Stimulated activated CD8-positive, alpha-beta memory T cell treated with anti-CD3 and anti-CD28 coated beads, Interleukin-4, amount 100 ng/mL, for 1 hour (primary cell): ENCODE results near the gene JARID2.

Source experiments
- DNase-seq, 2 donors: peaks; one replicate each; pipeline ENCODE4 v3.0.0-alpha.2; 2020; ENCODE audit warnings: low read depth in 2 of 2, low spot score in 1 of 2

Gene JARID2

DNA sequence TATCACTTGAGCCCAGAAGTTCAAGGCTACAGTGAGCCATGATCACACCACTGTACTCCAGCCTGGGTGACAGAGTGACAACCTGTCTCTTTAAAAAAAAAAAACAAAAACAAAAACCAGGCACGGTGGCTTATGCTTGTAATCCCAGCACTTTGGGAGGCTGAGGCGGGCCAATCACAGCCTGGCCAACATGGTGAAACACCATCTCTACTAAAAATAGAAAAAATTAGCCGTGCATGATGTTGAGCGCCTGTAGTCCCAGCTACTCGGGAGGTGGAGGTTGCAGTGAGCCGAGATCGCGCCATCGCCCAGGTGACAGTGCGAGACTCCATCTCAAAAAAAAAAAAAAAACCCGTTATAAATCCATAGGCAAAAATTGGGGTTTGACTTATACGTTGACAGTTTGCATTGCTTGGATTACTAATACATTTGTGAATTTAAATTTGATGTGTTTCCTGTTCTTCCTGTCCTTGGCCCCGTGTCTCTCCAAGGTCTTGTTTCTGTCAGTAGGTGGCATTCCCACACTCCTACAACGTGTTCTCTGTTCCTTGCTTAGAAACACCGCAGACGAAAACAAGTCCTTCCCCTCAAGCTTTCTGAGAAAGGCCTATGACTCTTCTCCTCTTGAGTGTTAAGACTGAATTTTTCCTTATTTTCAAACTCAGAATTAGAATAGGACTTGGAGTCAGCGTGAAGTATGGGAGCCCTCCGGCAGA is 269.9 kb downstream of the JARID2 start:
- no peak for DNase-seq

DNA sequence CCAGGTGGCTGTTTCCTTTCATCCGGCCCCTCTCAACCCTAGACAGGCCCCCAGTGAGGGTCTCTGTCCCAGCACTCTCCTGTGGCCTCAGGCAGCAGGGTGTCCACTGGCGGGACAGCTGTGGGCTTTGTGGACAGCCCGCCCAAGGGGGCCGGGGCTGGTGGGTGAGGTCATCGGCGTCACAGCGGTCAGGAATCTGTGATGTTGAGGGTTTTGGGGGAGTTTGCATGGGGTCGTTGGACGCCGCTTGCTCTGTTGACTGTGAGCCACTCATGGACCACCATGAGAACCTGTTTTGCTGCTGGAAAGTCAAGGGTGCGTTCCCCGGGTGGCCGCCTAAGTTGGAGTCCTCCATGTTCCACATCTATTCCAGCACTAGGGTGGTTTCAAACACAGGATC is 270.5 kb downstream of the JARID2 start:
- DNase-seq, result no peak

DNA sequence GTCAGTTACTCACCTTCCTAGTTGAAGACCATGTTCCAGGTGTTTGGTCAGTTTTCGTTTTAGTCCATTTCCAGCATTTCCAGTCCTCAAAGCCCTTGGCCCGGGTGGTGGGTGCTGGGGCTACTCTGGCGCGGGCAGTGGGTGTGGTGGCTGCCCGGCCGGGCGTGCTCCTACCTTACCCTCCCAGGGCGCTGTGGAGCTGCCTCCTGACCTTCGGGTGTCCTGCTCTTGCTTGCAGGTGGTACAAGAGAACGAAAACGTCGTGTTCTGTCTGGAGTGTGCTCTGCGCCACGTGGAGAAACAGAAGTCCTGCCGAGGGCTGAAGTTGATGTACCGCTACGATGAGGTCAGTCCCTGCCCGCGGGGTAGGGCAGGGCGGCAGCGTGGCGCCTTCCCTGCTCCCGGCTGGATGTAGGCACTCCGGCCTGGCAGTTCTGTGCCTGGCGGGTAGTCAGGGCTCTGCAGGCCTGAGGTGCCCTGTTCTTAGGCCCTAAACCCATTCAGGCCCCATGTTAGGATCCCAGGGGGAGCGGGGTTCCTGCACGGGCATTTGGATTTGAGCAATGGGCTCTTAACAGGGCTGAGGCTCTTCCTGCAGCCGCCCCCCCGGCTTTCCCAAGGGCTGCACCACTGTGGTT is 271.2 kb downstream of the JARID2 start:
- DNase-seq, result no peak

DNA sequence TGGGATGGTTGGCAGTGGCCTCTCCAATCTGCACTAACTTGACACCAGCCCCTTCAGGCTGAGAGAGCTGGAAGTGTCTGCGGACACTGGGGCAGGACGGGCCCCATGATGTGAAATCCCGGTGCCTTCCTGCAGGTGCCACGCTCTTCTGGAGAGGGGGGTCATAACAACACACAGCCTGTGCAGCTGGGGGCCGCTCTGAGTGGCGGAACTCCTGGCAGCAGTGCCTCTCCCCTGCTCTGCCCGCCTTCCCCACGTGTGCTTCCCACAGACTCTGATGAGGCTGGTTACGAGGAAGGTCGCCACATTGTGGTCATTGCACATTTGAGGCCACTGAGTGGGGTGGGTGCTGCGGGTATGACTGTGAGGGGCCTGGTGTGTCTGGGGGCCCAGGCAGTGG is 271.7 kb downstream of the JARID2 start:
- no peak for DNase-seq

DNA sequence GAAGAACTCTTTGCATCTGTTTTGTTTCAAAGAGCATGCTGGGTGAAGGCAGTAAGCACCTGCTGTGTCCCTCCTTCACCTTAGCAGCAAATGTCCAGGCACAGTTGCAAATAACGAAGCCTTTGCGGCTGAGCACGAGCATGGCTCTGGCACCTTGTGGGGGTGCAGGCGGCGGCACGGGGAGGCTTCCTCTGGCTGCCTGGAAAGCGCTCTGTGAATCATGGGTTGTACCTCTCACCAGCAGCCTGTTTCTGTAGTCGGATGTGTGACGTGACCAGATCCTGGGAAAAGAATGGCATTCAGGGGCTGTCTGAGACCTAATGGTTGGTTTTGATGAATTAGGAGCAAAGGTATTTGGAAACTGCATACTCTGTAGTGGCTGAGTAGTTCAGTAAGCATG is 272.2 kb downstream of the JARID2 start:
- no peak for DNase-seq

DNA sequence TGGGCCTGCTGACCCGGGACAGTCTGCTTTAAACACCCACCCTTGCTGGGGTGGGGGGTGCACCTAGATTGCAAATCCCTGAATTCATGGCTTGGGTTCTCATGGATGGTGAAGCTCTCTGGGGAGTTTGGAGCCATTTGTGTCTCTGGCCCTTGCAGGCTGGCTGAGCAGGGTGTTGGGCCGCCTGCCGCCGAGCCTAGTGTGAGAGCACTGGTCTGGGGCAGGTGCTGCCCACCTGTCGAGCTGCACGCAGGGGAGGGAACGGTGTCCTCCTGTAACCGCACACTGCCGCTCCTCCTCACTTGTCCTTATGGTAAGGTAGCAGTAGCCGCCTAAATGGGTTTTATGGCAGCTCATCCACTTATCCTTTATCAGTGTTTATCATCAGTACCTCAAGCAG is 273.0 kb downstream of the JARID2 start:
- no peak for DNase-seq

DNA sequence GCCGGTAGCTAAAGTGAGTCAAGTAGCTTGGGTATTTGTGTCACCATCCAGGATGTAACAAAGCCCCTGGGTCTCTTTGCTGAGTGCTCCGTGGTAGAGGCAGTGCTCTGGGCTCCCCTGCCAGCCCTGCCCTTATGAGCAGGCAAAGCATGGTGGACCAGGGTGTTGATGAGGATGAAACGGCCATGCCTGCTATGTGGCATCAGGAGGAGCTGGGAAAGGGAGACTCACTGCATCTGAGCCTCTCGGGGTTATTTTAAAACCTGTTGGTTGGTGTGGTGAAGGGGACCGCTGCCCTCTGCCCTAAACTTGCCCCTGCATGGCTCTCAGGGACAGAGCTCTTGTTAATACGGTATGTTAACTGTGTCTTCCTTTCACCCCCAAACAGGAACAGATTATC is 273.8 kb downstream of the JARID2 start:
- DNase-seq, result no peak

DNA sequence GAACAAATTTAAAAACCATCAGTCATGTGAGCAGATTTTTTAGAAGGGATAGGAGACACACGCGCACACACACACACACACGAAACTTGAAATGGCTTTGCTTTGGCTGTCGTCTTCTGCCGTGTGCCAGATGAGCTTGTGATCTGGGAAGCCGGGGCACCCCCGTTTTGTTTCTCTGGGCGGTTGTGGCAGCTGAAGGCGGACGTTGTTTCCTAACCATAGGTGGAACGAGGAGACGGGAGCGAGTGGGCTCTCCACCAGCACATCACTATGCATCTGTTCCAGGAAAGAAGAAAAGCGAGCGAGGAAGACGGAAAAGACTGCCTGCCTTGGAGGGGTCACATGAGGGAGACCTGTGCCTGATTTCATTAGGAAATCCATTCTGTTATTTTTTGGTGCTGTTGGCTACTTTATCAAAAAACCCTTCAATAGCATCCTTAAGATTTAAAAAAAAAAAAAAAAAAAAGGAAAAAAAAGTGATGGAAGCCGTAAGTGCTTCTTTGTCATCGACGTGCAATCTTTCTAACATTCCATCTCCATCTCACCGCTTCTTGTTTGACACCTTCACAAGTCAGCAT is 274.8 kb downstream of the JARID2 start:
- DNase-seq, result no peak

DNA sequence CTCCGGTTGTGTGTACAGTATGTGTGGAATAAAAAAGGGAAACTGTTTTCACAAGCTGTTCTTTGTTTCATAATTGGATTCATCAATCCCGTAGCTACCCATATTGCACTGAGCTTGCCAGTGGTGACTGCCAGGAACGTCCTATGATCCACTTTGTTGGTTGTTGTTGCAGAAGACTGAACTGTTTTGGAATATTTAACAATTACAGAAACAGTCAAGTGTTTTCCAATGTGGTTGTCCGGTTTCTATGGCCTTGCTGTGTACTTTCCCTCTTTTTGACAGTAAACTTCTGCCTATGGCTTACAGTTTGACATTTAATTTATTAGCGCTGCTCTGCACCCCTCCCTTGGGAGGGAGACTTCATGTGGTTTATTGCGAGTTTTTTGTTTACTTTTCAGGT is 275.7 kb downstream of the JARID2 start:
- DNase-seq, result no peak

DNA sequence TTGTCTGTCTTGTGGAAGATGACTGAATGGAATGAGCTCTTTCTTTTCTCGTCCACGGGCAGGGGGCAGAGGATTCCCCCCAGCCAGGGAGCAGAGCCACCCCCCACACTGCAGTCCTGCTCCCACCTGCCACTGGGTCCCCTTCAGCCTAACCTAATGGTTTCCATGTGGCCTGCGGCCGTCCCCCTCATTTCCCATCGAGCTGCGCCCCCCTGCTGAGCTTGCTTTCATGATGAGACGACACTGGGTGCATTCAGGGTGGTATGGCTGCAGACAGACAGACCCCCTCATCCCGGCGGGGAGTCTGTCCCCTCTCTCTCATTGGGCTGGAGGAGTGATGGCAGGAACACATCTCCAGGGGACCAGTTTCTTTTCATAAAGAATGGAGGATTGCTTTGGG is 276.2 kb downstream of the JARID2 start:
- no peak for DNase-seq

DNA sequence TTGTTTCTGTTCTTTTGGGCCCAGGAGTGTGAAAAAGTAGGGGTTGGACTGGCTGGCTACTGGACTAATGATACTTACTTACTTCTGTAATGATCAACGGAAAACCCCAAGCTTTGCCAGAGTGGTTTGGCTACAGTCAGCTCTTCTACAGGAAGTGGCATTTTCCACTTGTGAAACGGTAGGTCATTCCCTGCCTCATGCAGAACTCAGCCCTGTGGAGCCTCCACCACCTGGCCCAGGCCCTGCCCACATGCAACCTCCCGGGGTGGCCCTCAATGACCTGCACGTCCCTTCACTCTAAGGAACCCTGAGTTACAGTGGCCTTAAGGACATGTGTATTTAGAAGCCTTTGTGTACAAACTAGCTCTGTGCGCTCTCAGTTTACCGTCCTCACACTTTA is 276.6 kb downstream of the JARID2 start:
- no peak for DNase-seq

DNA sequence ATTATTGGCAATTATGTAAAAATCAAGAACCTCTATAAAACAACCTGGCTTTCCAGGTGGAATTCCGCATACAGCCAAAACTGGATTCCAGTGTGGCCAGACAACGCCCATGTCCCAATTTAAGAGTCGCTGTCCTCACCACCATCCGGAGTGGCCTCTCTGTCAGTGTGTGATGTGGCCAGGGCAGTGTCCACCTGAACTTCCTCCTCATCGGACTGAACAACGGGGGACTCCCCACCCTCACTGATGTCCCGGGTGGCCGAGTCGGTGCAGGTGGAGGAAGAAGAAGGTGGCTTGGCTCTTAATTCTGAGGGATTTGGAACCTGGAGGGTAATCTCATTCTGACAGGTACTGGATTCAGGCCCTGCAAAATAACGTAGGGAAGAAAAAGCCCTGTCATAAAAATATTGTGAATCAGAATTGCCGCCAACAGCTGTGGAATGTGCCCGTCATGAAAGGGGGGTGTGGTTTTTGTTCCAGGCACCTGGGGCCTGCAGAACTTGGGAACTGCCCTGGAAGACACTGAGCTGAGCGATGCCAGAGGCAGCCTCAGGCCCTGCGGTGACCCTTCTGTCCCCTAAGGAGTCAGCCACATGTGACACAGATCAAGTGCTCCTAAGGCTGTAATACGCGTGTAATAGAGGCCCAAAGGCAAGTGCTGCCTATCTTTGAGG is 277.1 kb downstream of the JARID2 start:
- no peak for DNase-seq

DNA sequence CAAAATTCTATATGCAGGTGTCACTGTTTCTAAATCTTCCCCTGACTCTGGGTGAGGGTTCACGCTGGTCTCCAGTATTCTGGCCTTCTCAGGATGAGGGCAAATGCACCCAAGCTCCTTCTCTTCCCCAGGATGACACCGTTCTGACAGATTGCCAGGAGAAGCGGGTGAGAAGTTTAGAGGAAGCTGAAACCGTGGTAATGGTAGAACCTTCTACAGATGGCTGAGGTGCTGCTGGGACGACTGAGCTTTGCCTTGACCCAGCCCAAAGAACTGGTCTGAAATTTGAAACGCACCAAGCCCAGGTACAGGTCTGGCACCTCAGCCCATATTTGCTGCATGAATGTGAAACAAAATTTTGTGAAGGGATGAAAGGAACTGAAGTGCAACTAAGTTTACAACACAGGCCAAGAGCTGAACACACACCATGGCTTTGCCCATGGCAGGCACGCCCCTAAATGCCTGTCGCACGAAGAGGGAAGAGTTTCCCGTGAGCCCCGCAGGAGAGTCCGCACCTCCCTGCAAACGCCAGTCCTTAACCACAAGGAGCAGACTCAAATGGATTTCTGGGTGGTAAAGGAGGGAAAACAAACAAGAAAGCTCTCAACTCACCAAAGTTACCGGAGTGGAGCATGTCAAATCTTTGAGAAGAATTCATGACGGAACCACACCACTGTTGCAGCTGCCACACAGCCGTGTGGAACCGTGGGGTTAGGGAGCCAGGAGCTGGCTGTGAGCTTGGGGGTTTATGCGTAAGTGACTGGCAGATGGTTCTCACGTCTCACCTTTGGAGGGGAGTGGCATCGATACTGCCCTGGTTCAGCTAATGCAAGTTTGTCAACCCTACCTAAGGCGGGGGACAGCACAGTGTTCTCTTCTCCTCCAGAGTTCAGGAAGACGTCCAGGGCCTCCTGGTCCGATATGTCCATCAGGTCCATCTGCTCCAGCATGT is 278.1 kb downstream of the JARID2 start:
- no peak for DNase-seq

DNA sequence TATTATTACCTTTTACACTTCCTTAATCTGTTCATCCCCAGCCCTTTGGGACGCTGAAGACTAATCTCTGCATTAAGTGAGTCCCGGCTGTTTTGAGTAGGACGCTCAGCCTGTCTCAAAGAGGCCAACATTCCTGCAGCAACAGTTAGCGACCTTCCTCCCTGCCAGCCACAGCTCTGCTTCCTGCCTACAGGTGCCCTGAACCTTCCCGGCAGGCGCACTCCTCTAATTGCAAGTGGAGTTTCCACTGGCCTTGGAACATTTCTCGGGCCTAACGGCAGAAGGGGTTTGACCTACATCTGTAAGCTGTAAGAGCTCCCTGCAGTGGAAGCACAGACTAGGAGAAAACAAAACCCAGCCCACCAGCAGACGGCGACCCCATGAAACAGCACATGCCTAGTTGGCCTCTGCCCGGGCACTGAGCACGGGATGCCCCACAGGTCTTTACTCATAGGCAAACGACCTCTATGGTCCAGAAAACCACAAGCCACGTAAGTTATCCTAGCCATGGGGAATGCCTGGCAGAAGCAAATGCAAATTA is 279.1 kb downstream of the JARID2 start:
- DNase-seq, result no peak

DNA sequence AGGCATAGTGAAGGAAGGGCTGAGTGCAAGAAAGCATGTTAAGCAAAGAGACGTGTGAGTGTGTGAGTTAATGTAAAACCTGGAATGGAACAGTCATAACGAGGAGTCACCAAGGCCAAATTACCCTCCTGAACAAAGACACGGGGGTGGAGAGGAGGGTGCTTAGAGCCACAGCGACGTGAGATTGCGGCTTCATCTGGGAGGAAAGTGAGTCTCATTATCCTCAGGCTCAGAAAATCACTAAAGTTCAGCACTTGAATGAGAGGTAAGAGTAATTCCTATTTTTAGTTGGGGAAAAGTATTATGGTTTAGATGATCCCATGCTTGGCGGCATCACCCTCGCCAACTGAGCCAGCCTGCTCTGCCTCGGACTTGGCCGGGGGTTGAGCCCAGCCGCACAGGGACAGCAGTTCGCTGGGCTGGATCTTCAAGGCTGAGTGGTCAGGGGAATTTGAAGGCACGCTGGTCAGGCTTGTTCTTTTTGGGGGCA is 280.4 kb downstream of the JARID2 start:
- DNase-seq, result no peak

DNA sequence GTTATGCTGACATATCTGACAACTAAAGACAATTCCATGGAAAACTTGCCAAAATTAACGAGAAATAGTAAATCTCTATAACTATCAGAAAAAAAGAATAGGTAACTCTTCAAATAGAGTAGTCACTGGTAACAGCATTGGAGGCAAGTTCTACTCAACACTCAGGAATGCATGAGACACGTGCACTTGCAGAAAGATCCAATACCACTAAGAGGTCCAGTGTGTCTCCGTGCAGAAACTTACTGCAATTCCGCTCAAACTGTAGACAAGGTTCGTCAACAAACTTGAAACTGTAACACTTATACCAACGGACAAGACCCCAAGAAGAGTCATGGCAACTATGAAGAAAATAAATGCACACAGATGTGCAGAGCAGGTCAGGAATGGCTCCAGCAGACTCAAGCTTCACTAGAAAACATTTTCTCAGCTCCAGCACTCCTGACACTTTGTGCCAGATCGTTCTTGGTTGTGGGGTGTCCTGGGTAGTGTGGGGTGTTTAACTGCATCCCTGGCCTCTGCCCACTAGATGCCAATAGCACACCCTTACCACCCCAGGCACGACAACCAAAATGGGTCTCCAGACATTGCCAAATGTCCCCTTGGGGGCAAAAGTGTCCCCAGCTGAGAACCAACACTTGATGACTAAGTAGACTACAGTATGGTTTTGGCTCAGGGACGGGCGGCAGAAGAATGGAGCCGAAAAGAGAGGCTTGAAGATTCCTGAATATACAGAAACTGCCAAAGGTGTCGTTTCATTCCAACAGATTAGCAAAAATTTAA is 282.2 kb downstream of the JARID2 start:
- DNase-seq, result no peak

DNA sequence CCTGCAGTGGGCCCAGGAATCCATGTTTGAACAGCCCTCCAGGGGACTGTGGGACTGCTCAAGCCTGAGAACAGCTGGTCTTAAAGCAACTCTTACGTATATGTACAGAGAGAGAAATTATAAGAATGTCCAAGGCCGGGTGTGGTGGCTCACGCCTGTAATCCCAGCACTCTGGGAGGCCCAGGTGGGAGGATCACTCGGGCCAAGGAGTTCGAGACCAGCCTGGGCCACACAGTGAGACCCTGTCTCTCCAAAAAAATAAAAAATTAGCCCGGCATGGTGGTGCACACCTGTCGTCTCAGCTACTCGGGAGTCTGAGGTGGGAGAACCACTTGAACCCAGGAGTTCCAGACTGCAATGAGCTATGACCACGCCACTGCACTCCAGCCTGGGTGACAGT is 283.0 kb downstream of the JARID2 start:
- no peak for DNase-seq

DNA sequence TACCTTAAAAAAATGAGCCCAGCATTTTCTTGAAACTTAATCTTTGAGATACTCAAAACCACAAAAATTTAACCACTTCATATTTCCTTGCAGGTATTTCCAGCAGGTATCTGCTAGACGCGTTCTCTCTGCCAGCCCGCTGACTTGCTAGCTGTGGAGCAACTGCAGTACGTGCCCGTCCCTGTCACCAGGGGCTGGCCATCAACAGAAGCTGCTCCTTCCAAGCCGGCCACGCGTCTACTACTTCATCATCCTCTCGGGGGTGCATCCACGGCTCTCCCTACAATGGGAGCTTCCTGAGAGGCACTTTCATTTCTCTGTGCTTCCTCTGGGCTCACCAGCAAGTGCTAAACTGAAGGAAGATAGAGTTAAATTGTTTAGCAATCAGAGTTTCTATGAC is 284.5 kb downstream of the JARID2 start:
- DNase-seq, result no peak

DNA sequence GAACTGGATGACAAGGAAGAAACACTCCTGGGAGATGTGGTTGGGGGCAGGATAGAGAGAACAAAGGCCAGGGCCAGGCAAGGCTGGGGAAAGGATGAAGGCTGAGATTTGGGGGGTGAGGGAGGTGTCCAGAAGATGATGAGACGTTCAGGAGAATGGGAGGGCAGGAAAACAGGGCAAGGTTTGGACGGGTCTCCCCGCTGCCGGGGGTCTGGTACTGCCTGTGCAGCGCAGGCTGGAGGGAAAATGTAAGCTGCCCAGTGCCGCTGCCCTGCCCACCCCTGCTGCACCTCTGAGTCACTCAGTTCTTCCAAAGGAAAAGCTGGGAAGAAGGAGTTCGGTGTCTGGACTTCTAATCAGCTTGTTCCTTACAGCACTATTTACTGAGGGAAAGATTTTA is 286.1 kb downstream of the JARID2 start:
- no peak for DNase-seq
